ENCODE data around the gene ERLEC1. TPM values are rescaled to one million over a fixed set of nuclear protein-coding genes. Genes with fewer than 3 reads are reported as not detected.
A peak's percentile ranks its signal among the peaks of the same experiment; 100 is the strongest.

ERLEC1 gene
- total and polyA plus RNA-seq, 2 of the 4 experiments (the other 2 are of a cell fraction), result 40.3 to 53.4 TPM

DNA sequence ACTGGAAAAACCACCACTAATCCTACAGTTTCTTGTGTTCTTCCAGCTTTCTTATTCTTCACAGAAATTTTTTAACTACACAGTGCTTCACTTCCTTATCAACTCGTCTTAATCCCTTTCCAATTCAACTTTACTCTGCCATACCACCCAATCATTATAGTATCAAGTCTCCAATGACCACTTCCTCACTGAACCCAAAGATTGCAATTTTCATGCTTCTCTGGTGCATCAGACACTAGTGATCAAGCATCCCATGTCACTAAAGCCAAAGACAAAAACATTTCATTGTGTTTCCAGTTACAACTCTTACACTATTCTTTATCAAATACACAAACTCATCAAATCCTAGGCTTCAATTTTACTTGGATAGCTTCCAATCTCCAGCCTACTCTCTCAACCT lies 9.7 kb upstream of the ERLEC1 start:
- no peak for DNase-seq
- no peak overlapping the region for H2AK9ac ChIP-seq (replicated peaks; ENCODE audit: low read depth, low read length, poor library complexity)
- dilution Hi-C loops (cut with HindIII; ENCODE audit: low sequenced_read_pairs, unreplicated experiment), result no loop called here
- H3K4me2 ChIP-seq (ENCODE audit: low read depth, low read length), result no peak overlapping the region
- no peak overlapping the region for H3K27ac ChIP-seq (ENCODE audit: insufficient read depth, low read length)
- H3K36me3 ChIP-seq (ENCODE audit: control insufficient read depth, insufficient read depth, low read length), result peaks cover 3% of the 10 kb centered on the region
- in situ Hi-C loops (cut with MboI; ENCODE audit: low sequenced_read_pairs), result no loop called here
- no peak overlapping the region for H2BK15ac ChIP-seq (ENCODE audit: low read depth, low read length)
- no peaks in the 10 kb centered on the region for H3K27me3 ChIP-seq (ENCODE audit: control insufficient read depth, insufficient read depth, low read length)
- CTCF ChIA-PET, result no interaction called here
- no peak overlapping the region for H2AK5ac ChIP-seq (ENCODE audit: low read depth, low read length)
- H3K4me3 ChIP-seq (ENCODE audit: insufficient read depth, low read depth, low read length), result no peak overlapping the region
- no peaks in the 10 kb centered on the region; the same call in none of the 2 replicates for H3K9me1 ChIP-seq (ENCODE audit: insufficient read depth, low read length)
- H4K8ac ChIP-seq (ENCODE audit: low read depth in 2 of 2, low read length in 2 of 2), result no peak overlapping the region
- intact Hi-C loops (cut with micrococcal nuclease), result no loop called here
- H3K4ac ChIP-seq (ENCODE audit: low read depth, low read length), result no peak overlapping the region
- no peaks in the 10 kb centered on the region for H3K9me3 ChIP-seq (ENCODE audit: control insufficient read depth, insufficient read depth, low read length)
- BruUV-seq (replicated peaks), result no TSS peak
- no peak overlapping the region for H4K91ac ChIP-seq (ENCODE audit: insufficient read depth, low read depth, low read length)
- peaks cover 31 to 46% of the 10 kb centered on the region in 2 experiments for H3K79me1 ChIP-seq (ENCODE audit: low read depth in 1 of 2, low read length in 2 of 2)
- no peak overlapping the region for H2BK20ac ChIP-seq (ENCODE audit: low read depth, low read length)
- peak; percentile 14; the same call in 1 of the 2 replicates for ATAC-seq (ENCODE audit: low read depth)
- no peak overlapping the region for H3K14ac ChIP-seq (replicated peaks; ENCODE audit: low read depth, low read length)
- H4K20me1 ChIP-seq (ENCODE audit: insufficient read depth, low read length), result no peaks in the 10 kb centered on the region; the same call in 1 of the 2 replicates
- H2BK120ac ChIP-seq (ENCODE audit: low read depth, low read length), result no peak overlapping the region
- H2BK5ac ChIP-seq (ENCODE audit: low read depth, low read length, poor library complexity, severe bottlenecking), result no peak overlapping the region
- TF ChIP-seq BHLHE40 (IDR thresholded peaks at IDR 0.05; ENCODE audit: low read depth, low read length), result no peak
- TF ChIP-seq MXI1 (IDR thresholded peaks at IDR 0.05; ENCODE audit: borderline replicate concordance, low read depth, low read length), result no peak
- no peak for TF ChIP-seq RCOR1 (IDR thresholded peaks at IDR 0.05; ENCODE audit: insufficient replicate concordance, low read length)
- TF ChIP-seq CHD1 (IDR thresholded peaks at IDR 0.05; ENCODE audit: low read depth, low read length), result no peak
- no peak for TF ChIP-seq MAFK (IDR thresholded peaks at IDR 0.05; ENCODE audit: low read depth, low read length)
- TF ChIP-seq RAD21 (IDR thresholded peaks at IDR 0.05; ENCODE audit: low read length), result no peak
- no peak for TF ChIP-seq RFX5 (IDR thresholded peaks at IDR 0.05; ENCODE audit: low read depth, low read length)
- TF ChIP-seq, protein P1, sequence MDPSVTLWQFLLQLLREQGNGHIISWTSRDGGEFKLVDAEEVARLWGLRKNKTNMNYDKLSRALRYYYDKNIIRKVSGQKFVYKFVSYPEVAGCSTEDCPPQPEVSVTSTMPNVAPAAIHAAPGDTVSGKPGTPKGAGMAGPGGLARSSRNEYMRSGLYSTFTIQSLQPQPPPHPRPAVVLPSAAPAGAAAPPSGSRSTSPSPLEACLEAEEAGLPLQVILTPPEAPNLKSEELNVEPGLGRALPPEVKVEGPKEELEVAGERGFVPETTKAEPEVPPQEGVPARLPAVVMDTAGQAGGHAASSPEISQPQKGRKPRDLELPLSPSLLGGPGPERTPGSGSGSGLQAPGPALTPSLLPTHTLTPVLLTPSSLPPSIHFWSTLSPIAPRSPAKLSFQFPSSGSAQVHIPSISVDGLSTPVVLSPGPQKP (IDR thresholded peaks at IDR 0.05; ENCODE audit: borderline replicate concordance, low read depth, low read length), result no peak
- no peak for TF ChIP-seq SMC3 (IDR thresholded peaks at IDR 0.05; ENCODE audit: low read depth, low read length)
- TF ChIP-seq FOS (IDR thresholded peaks at IDR 0.05; ENCODE audit: low read depth, low read length), result no peak
- TF ChIP-seq POLR2A (IDR thresholded peaks at IDR 0.05; ENCODE audit: low read depth, low read length), result no peak
- no peak for TF ChIP-seq NFE2L2 (IDR thresholded peaks at IDR 0.05; ENCODE audit: low read depth, low read length)
- TF ChIP-seq, protein P2, sequence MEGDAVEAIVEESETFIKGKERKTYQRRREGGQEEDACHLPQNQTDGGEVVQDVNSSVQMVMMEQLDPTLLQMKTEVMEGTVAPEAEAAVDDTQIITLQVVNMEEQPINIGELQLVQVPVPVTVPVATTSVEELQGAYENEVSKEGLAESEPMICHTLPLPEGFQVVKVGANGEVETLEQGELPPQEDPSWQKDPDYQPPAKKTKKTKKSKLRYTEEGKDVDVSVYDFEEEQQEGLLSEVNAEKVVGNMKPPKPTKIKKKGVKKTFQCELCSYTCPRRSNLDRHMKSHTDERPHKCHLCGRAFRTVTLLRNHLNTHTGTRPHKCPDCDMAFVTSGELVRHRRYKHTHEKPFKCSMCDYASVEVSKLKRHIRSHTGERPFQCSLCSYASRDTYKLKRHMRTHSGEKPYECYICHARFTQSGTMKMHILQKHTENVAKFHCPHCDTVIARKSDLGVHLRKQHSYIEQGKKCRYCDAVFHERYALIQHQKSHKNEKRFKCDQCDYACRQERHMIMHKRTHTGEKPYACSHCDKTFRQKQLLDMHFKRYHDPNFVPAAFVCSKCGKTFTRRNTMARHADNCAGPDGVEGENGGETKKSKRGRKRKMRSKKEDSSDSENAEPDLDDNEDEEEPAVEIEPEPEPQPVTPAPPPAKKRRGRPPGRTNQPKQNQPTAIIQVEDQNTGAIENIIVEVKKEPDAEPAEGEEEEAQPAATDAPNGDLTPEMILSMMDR (conservative IDR thresholded peaks at IDR 0.05; ENCODE audit: low read depth, low read length), result no peak
- no peak for TF ChIP-seq MAZ (IDR thresholded peaks at IDR 0.05; ENCODE audit: borderline replicate concordance, low read depth, low read length)
- TF ChIP-seq, protein P3, sequence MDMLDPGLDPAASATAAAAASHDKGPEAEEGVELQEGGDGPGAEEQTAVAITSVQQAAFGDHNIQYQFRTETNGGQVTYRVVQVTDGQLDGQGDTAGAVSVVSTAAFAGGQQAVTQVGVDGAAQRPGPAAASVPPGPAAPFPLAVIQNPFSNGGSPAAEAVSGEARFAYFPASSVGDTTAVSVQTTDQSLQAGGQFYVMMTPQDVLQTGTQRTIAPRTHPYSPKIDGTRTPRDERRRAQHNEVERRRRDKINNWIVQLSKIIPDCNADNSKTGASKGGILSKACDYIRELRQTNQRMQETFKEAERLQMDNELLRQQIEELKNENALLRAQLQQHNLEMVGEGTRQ (IDR thresholded peaks at IDR 0.05; ENCODE audit: low read depth, low read length), result no peak
- H3K23ac ChIP-seq (ENCODE audit: low read depth, low read length), result no peak overlapping the region
- H3K9ac ChIP-seq (ENCODE audit: low read depth, low read length), result no peak overlapping the region
- H3K56ac ChIP-seq (ENCODE audit: extremely low read depth, insufficient read depth, low read length), result no peak overlapping the region
- no peak overlapping the region for H2AFZ ChIP-seq (replicated peaks; ENCODE audit: low read length, poor library complexity)
- POLR2A ChIA-PET (ENCODE audit: unreplicated experiment), result no interaction called here
- no peak overlapping the region for H4K5ac ChIP-seq (ENCODE audit: low read depth, low read length)
- no peaks in the 10 kb centered on the region for H3K4me1 ChIP-seq (ENCODE audit: control insufficient read depth, insufficient read depth, low read length)
- 80 to 100% methylated on average over 1 of the region's 1 CpG for WGBS, 2 experiments (ENCODE audit: extremely low coverage in 2 of 2, insufficient read length in 1 of 2)
- H3K18ac ChIP-seq (ENCODE audit: low read depth, low read length), result no peak overlapping the region
